K562 (cell line): Measurements from ENCODE around the gene ATP12A. TPM values are rescaled to one million over a fixed set of nuclear protein-coding genes. Genes with fewer than 3 reads are reported as not detected.

Source experiments
- ATAC-seq: fragments of 200-7000 bp; cut with Tn5 transposase; 3 replicates; pipeline ENCODE4 v1.9.1; 2020; ENCODE audit warnings: moderate library complexity
- BruUV-seq: library from RNA; stranded (reverse); fragments of 400-500 nt; replicated peaks from 2 replicates; lab custom pipeline; 2021; lab: Mats Ljungman, UMichigan
- CTCF ChIA-PET: fragments of 300-600 bp; formaldehyde crosslinking; extraction: SDS; loops from one replicate; lab custom pipeline; 2021; ENCODE audit warnings: low intra/inter-chr PET ratio; lab: Yijun Ruan, JAX
- POLR2A ChIA-PET: fragments of 300-600, 350-650 bp; sonication (Branson Sonifier 250); formaldehyde crosslinking; extraction: SDS; loops from one replicate; lab custom pipeline; 2021; ENCODE audit warnings: antibody characterized with exemption, inconsistent platforms; lab: Yijun Ruan, JAX
- DNase-seq, 4 experiments: peaks; one replicate each; pipeline versions ENCODE4 v3.0.0 to v3.0.0-alpha.2; 2011 to 2018; ENCODE audit warnings: low spot score in 3 of 4, mixed read lengths in 3 of 4; ENCODE audit errors: extremely low read depth in 1 of 4
- FAIRE-seq: peaks from 2 replicates; lab custom pipeline; 2011; peaks lifted over from hg19 to GRCh38; lab: Jason Lieb, UNC
- H2AFZ ChIP-seq: 2 replicates; pipeline ENCODE4 v1.6.0; 2011; ENCODE audit warnings: low read depth, low read length, control low read depth, inconsistent platforms
- H3K27ac ChIP-seq: fragments of 200-600 bp; 3 replicates; pipeline ENCODE4 v1.8.0; 2011; ENCODE audit warnings: low read depth, mild to moderate bottlenecking, control low read depth, inconsistent platforms, low read length, moderate library complexity, mixed read lengths; ENCODE audit errors: extremely low read depth
- H3K27me3 ChIP-seq, 2 experiments: fragments of 300-600 bp in 1 of 2; 2 replicates in 1 of 2; 3 replicates in 1 of 2; pipeline versions ENCODE4 v1.6.0 to v1.8.0; 2011; ENCODE audit warnings: inconsistent platforms in 2 of 2, low read length in 2 of 2, mild to moderate bottlenecking in 1 of 2, mixed read lengths in 1 of 2, moderate library complexity in 1 of 2; ENCODE audit not compliant: control insufficient read depth in 2 of 2, insufficient read depth in 2 of 2
- H3K36me3 ChIP-seq: fragments of 300-600 bp; 3 replicates; pipeline ENCODE4 v1.8.0; 2011; ENCODE audit warnings: mild to moderate bottlenecking, low read length, inconsistent platforms; ENCODE audit not compliant: control insufficient read depth, insufficient read depth
- H3K4me1 ChIP-seq, 2 experiments: fragments of 200-600 bp in 1 of 2; replicated peaks in 1 of 2; 2 replicates in 1 of 2; 3 replicates in 1 of 2; pipeline versions ENCODE4 v1.5.1 to v1.8.0; 2011; ENCODE audit warnings: inconsistent platforms in 2 of 2, low read length in 2 of 2, mild to moderate bottlenecking in 1 of 2, mixed read lengths in 1 of 2, moderate library complexity in 1 of 2; ENCODE audit not compliant: control insufficient read depth in 2 of 2, insufficient read depth in 2 of 2
- H3K4me2 ChIP-seq: 2 replicates; pipeline ENCODE4 v1.6.1; 2011; ENCODE audit warnings: low read length, control low read depth, inconsistent platforms, mixed read lengths; ENCODE audit not compliant: insufficient read depth
- H3K4me3 ChIP-seq: fragments of 200-600 bp; sonication (generic), shearing (Covaris generic); 2 replicates; pipeline ENCODE4 v1.5.1; 2016; ENCODE audit warnings: control low read depth, inconsistent platforms
- H3K79me2 ChIP-seq: fragments of 200-600 bp; 3 replicates; pipeline ENCODE4 v1.8.0; 2011; ENCODE audit warnings: low read length, inconsistent platforms; ENCODE audit not compliant: control insufficient read depth, insufficient read depth
- H3K9ac ChIP-seq, 2 experiments: 2 replicates each; pipeline versions ENCODE4 v1.6.0 to v1.6.1; 2011; ENCODE audit warnings: low read depth in 2 of 2, low read length in 2 of 2, control low read depth in 1 of 2, inconsistent platforms in 1 of 2, mild to moderate bottlenecking in 1 of 2, mixed read lengths in 1 of 2; ENCODE audit not compliant: insufficient read depth in 1 of 2
- H3K9me1 ChIP-seq: one replicate; pipeline ENCODE4 v1.6.0; 2011; ENCODE audit warnings: inconsistent platforms, mild to moderate bottlenecking, low read length, moderate library complexity; ENCODE audit not compliant: control insufficient read depth, insufficient read depth
- H3K9me3 ChIP-seq: replicated peaks from 2 replicates; pipeline ENCODE4 v1.5.1; 2011; ENCODE audit warnings: low read depth, low read length, inconsistent platforms; ENCODE audit not compliant: control insufficient read depth, insufficient read depth
- H4K20me1 ChIP-seq: replicated peaks from 2 replicates; pipeline ENCODE4 v1.6.1; 2011; ENCODE audit warnings: low read length, inconsistent platforms, mixed read lengths; ENCODE audit not compliant: control insufficient read depth, insufficient read depth
- RNF2 ChIP-seq: sonication (generic); IDR thresholded peaks from 2 replicates; pipeline ENCODE4 v1.6.1; 2016
- SMAD1 ChIP-seq: fragments of 150-350 bp; IDR thresholded peaks from 2 replicates; pipeline ENCODE4 v1.6.1; 2014; ENCODE audit warnings: low read length, low read depth; ENCODE audit not compliant: partially characterized antibody
- ZNF184 ChIP-seq: sonication (generic); formaldehyde crosslinking; IDR thresholded peaks from 2 replicates; pipeline ENCODE4 v1.5.0; 2020; ENCODE audit warnings: missing genetic modification reagents
- WGBS: fragments of 100-300 bp; shearing (Covaris generic); methylation state at CpG from one replicate; pipeline ENCODE4 v1.1.6; 2016; ENCODE audit warnings: low coverage, mixed read lengths; ENCODE audit not compliant: insufficient coverage; ENCODE audit errors: missing lambda C conversion rate; 5-methylcytosine and 5-hydroxymethylcytosine counted together
- in situ Hi-C: fragments of 300-500 bp; cut with MboI; formaldehyde crosslinking; loops from 4 replicates; pipeline ENCODE4 v1.15.0; 2018; ENCODE audit warnings: inconsistent platforms, mixed read lengths
- intact Hi-C: fragments of 100-400 bp; cut with micrococcal nuclease; formaldehyde crosslinking; loops from 2 replicates; pipeline ENCODE4 v1.14.2; 2022
- polyA plus RNA-seq, 8 experiments: library from polyadenylated mRNA; depleted of rRNA in 4 of 8; stranded (reverse) in 5 of 8; unstranded in 3 of 8; fragments of >200 nt; fragmentation: Nextera tagmentation in 2 of 8; fragmentation: Illumina TruSeq in 1 of 8; extraction: Ambion mirVana in 2 of 8; extraction: Trizol in 1 of 8; gene quantifications; 2 replicates each; pipeline versions ENCODE4 v1.2.1 to v1.2.3, GENCODE V29; 2011 to 2014; ENCODE audit warnings: inconsistent platforms in 1 of 8, missing spikeins in 1 of 8
- total RNA-seq, 7 experiments: library from RNA; depleted of rRNA in 6 of 7; stranded (reverse); fragments of >200 nt in 6 of 7; fragmentation: Illumina TruSeq in 2 of 7; extraction: Trizol in 2 of 7; gene quantifications; 2 replicates each; pipeline versions ENCODE4 v1.2.1 to v1.2.3, GENCODE V29; 2011 to 2021; ENCODE audit warnings: low replicate concordance in 1 of 7
- TF ChIP-seq, protein P1 (sequence below): fragments of 200-800 bp; sonication (Bioruptor generic); IDR thresholded peaks from 2 replicates; pipeline ENCODE4 v1.6.1; 2017; ENCODE audit warnings: missing genetic modification characterization, missing compliant biosample characterization
- TF ChIP-seq, protein P2 (sequence below): fragments of 450-650 bp; IDR thresholded peaks from 2 replicates; pipeline ENCODE4 v1.6.1; 2016; ENCODE audit warnings: low read depth, mild to moderate bottlenecking, moderate library complexity

Gene ATP12A
- total and polyA plus RNA-seq, 9 of the 15 experiments (the other 6 are each of a cell fraction or from before 2014, with no cell fraction given) = not detected

DNA sequence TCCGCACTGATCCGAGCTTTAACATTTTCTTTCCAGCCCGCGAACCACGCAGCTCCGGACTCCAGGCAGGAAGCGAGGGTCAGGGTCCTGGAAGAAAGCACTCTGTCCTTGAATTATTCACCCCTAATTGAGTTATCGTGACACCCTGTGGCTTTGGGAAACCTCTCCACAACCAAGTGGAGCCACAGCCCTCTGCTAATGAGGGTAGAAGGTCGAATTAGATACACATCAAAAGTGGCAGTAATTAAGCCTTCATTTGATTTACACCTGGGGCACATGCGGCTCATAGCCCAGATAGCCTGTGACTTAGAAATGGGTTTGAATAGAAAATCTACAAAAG, 67.8 kb downstream of the ATP12A start:
- no peak for ATAC-seq
- ChIA-PET POLR2A (no interaction called here), CTCF (no interaction called here)
- Histone ChIP-seq H4K20me1 (no peaks in the 10 kb centered on the region), H3K9ac (no peak overlapping the region), H2AFZ (no peak overlapping the region), H3K36me3 (no peaks in the 10 kb centered on the region)
- intact Hi-C loops = no loop called here
- TF ChIP-seq, protein P1, sequence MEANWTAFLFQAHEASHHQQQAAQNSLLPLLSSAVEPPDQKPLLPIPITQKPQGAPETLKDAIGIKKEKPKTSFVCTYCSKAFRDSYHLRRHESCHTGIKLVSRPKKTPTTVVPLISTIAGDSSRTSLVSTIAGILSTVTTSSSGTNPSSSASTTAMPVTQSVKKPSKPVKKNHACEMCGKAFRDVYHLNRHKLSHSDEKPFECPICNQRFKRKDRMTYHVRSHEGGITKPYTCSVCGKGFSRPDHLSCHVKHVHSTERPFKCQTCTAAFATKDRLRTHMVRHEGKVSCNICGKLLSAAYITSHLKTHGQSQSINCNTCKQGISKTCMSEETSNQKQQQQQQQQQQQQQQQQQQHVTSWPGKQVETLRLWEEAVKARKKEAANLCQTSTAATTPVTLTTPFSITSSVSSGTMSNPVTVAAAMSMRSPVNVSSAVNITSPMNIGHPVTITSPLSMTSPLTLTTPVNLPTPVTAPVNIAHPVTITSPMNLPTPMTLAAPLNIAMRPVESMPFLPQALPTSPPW (CRISPR knock-in tag) = no peak
- TF ChIP-seq ZNF184 (CRISPR knock-in tag) (no peak), RNF2 (no peak), SMAD1 (no peak)
- TF ChIP-seq, protein P2, sequence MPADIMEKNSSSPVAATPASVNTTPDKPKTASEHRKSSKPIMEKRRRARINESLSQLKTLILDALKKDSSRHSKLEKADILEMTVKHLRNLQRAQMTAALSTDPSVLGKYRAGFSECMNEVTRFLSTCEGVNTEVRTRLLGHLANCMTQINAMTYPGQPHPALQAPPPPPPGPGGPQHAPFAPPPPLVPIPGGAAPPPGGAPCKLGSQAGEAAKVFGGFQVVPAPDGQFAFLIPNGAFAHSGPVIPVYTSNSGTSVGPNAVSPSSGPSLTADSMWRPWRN = no peak
- TF ChIP-seq, all 486 proteins: peak for 0
- Histone ChIP-seq H3K27ac (no peak overlapping the region), H3K27me3 (peaks cover 2 to 14% of the 10 kb centered on the region in 2 experiments; a peak in 3 of 5 replicates), H3K9me1 (no peaks in the 10 kb centered on the region), H3K4me1 (peaks cover 0 to 18% of the 10 kb centered on the region in 2 experiments; a peak in 2 of 5 replicates), H3K9me3 (no peaks in the 10 kb centered on the region), H3K4me3 (no peak overlapping the region), H3K79me2 (no peaks in the 10 kb centered on the region), H3K4me2 (no peak overlapping the region)
- BruUV-seq = no TSS peak
- FAIRE-seq (no peak), DNase-seq (no peak)
- WGBS = 0% methylated on average over 10 of the region's 10 CpGs
- in situ Hi-C loops = loop anchor here (25.0 kb wide), 1 partner anchor 239 kb away; no protein-coding TSS in a partner anchor
